ENCODE data around the gene MINDY2. TPM values are rescaled to one million over a fixed set of nuclear protein-coding genes. Genes with fewer than 3 reads are reported as not detected.
A peak's percentile ranks its signal among the peaks of the same experiment; 100 is the strongest.

Gene MINDY2
- total and polyA plus RNA-seq, 9 of the 15 experiments (the other 6 are each of a cell fraction or from before 2014, with no cell fraction given) = 2.4 to 15.3 (median 7.2) TPM

- no peak for TF ChIP-seq ZNF280B (CRISPR knock-in tag; IDR thresholded peaks at IDR 0.05)
- TF ChIP-seq ESRRA (IDR thresholded peaks at IDR 0.05; ENCODE audit: borderline replicate concordance, low read depth) = no peak
- TF ChIP-seq E2F3 (CRISPR knock-in tag; IDR thresholded peaks at IDR 0.05) = 0 out of 2 replicates have a peak, but pooled peaks have one; percentile 46
- no peak for TF ChIP-seq CEBPZ (IDR thresholded peaks at IDR 0.05; ENCODE audit: borderline replicate concordance, low read depth, low read length)
- no peak for TF ChIP-seq FOSL1 (tag; conservative IDR thresholded peaks at IDR 0.05)
- TF ChIP-seq, protein P1, sequence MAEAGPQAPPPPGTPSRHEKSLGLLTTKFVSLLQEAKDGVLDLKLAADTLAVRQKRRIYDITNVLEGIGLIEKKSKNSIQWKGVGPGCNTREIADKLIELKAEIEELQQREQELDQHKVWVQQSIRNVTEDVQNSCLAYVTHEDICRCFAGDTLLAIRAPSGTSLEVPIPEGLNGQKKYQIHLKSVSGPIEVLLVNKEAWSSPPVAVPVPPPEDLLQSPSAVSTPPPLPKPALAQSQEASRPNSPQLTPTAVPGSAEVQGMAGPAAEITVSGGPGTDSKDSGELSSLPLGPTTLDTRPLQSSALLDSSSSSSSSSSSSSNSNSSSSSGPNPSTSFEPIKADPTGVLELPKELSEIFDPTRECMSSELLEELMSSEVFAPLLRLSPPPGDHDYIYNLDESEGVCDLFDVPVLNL (CRISPR knock-in tag; IDR thresholded peaks at IDR 0.05; ENCODE audit: low read depth) = no peak
- TF ChIP-seq SUPT5H (IDR thresholded peaks at IDR 0.05) = peak; percentile 90
- no peak for TF ChIP-seq GTF2E2 (tag; IDR thresholded peaks at IDR 0.05)
- TF ChIP-seq PTRF (tag; IDR thresholded peaks at IDR 0.05) = no peak
- TF ChIP-seq ELF1 (tag; IDR thresholded peaks at IDR 0.05) = peak; percentile 89
- no peak for TF ChIP-seq NFIC (IDR thresholded peaks at IDR 0.05)
- 0 out of 2 replicates have a peak, but pooled peaks have one; percentile 7 for TF ChIP-seq ETV5 (CRISPR knock-in tag; IDR thresholded peaks at IDR 0.05; ENCODE audit: low read depth)
- no peak; the same call in 1 of the 2 replicates for TF ChIP-seq MYC (IDR thresholded peaks at IDR 0.05; ENCODE audit: low read depth, low read length)
- TF ChIP-seq MYC (CRISPR knock-in tag; IDR thresholded peaks at IDR 0.05; ENCODE audit: borderline replicate concordance, low read depth) = peak; percentile 24; the same call in 1 of the 2 replicates
- TF ChIP-seq GABPB1 (CRISPR knock-in tag; IDR thresholded peaks at IDR 0.05) = peak; percentile 58; the same call in 1 of the 2 replicates
- no peak for TF ChIP-seq SIRT6 (IDR thresholded peaks at IDR 0.05; ENCODE audit: low read depth, low read length)
- no peak for TF ChIP-seq ZMIZ1 (IDR thresholded peaks at IDR 0.05; ENCODE audit: low read depth in 2 of 2, low read length in 2 of 2)
- no peak for TF ChIP-seq ZNF408 (CRISPR knock-in tag; IDR thresholded peaks at IDR 0.05; ENCODE audit: low read depth)
Measured at GRCh38 chr15:58749532-58750337, 21.4 kb upstream of the MINDY2 start, which contains the start of gene ADAM10 (continued).

All from K562 (cell line).